GM12872 (cell line): ENCODE measurements around the gene AKAIN1.
A peak's percentile ranks its signal among the peaks of the same experiment; 100 is the strongest.

Experiments used
- CTCF ChIP-seq: IDR thresholded peaks from 3 replicates; pipeline ENCODE4 v1.5.1; 2011; ENCODE audit warnings: low read depth, mild to moderate bottlenecking, low read length, moderate library complexity; ENCODE audit not compliant: insufficient read depth

Gene AKAIN1

GRCh38 chr18:5197032-5197434, at the start of gene AKAIN1:
AKAIN1 (minus strand) TSS chr18:5197257; CDS start chr18:5197053, 204 bp downstream.
- no peak for TF ChIP-seq CTCF

GRCh38 chr18:5244941-5245340, 47.9 kb upstream of the AKAIN1 start:
- TF ChIP-seq CTCF: no peak

- no peak for TF ChIP-seq CTCF
Measured at GRCh38 chr18:5239447-5239846, 42.4 kb upstream of the AKAIN1 start.

- TF ChIP-seq CTCF: no peak
Measured at GRCh38 chr18:5238371-5238976, 41.4 kb upstream of the AKAIN1 start.

GRCh38 chr18:5237723-5238370, 40.8 kb upstream of the AKAIN1 start:
- TF ChIP-seq CTCF: peak; percentile 20; the same call in 1 of the 3 replicates

GRCh38 chr18:5237083-5237722, 40.1 kb upstream of the AKAIN1 start:
- no peak for TF ChIP-seq CTCF

- no peak for TF ChIP-seq CTCF
Measured at GRCh38 chr18:5214583-5215351, 17.7 kb upstream of the AKAIN1 start.
